ENCODE data around the gene HACD4.

HACD4 gene, protein sequence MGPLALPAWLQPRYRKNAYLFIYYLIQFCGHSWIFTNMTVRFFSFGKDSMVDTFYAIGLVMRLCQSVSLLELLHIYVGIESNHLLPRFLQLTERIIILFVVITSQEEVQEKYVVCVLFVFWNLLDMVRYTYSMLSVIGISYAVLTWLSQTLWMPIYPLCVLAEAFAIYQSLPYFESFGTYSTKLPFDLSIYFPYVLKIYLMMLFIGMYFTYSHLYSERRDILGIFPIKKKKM
- total RNA-seq, result 12.2 to 37.4 reads per million in 2 experiments

DNA sequence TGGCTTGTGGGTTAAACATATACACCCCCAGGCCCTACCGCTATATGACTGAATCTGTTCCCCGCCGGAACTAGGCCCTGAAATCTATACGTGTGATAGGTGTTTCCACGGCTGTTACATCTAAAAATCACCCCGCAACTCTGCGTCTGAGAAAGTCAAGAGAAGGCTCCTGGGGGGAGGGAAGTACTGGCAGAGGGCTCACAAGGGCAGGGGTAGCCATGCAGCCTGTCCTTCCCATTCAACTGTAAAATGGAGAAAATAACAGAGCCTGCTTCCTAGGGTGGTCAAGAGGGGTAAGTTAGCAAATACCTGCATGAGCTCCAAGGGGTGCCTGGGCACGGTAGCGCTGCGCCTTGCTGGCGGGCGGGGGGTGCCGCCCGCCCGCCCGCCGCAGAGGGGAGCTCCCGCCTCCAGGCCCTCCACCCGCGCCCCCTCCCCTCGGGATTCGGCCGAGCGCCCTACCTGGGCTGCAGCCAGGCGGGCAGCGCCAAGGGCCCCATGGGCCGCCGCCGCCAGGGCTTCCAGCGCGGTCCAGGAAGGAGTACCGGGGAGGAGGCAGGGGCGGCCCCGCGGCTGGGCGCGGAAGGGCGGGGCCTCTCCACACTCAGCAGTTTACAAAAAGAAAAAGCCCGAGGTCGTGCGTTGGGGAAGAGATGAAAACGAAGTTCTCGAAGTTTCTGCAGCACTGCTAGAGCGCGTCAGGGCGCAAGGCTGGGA lies at the start of gene HACD4:
TSS of gene HACD4 (minus strand) at position 550 of the 717 bp plus-strand sequence. CDS start at position 500, 50 bp downstream.
- peak; percentile 47 for DNase-seq (ENCODE audit: low read depth)

DNA sequence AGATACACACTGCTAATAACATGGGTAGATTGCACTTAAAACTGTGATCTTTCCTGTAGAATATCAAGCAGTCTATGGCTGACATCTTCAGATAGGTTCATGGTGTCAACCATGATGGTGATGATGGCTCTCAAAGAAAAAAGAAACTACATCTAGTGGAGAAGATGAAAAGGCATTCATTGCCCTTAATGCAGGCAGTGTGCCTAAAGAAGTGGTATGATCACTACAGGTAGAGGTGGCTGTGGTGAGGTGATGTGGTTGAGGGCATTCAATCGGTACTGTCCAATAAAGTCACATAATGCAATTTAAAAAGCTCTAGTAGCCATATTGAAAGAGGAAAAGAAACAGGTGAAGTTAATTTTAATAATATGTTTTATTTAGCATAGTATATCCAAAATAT lies 49.4 kb upstream of the HACD4 start:
- no peak for DNase-seq (ENCODE audit: low read depth)

DNA sequence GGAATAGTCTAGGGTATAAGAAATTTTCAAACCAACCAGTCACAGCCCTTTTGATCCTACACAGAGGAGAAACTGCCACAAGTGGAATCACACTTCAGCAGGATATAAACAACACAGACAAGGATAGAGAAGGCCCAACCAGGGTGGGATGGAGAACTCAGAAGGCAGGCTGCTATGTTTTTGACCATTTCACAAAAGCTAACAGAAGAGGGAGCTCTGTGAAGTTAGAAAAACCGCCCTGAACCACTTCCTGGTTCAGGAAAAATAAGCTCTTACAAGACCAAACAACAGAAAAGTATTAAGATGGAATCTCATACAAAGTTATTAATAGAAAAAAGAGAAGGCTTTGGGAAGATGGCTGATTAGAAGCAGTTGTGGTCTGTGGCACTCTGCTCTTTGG lies 47.3 kb upstream of the HACD4 start:
- DNase-seq (ENCODE audit: low read depth), result no peak

DNA sequence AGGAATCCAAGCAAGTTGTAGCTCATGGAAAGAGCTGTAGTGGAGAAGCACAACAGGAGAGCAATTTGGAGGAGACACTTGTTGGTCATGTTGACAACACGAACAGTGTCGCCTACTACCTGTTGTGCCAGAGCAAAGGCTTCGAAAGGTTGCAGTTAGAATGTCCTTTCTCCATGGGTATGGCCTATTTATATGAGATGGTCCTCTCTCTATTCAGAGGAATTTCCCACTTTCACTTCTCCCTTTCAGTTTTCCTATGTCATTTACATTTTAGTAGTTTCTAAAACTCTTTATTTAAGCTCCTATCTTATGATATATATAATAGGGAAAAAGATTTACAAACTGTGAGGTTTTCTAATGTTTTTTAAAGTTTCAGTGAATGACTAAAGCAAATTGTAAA lies 46.3 kb upstream of the HACD4 start, which contains the start of gene IFNB1:
TSS of gene IFNB1 (minus strand) at position 162 of the 400 bp plus-strand sequence. CDS start at position 89, 73 bp downstream.
- DNase-seq (ENCODE audit: low read depth), result no peak

DNA sequence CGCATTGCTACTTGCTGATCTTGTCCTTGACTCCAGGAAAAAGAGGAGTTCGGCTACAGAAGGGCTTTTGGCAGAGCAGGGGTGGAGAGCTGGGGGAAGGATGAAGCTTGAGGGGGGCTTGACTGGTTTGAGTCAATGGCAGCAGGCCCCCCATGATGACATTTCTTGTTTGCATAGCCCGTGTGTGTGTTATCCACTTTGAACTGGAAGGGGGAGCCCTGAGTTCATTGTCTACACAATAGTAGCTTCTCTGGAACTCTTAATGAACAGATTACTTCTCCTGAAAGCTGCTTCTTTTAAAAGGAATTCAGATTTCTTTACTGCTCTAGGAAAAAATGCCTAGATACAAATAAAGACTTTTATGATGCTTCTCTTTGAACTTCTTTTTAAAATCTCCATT lies 44.0 kb upstream of the HACD4 start:
- DNase-seq (ENCODE audit: low read depth), result no peak

DNA sequence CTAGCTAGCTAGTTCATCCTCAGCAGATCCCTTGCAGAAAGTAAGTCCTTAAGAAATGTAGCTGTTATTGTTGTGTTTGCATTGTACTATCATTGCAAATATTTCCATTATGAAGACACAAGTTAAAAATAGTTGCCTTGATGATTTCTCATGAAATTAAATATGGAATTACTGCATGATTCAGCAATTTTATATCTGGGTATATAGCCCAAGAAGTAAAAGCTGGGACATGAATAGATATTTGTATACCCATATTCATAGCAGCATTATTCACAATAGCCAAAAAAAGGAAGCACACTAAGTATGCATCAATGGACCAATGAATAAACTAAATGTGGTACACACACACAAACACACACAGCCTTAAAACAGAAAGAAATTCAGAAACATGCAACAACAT lies 39.5 kb upstream of the HACD4 start:
- DNase-seq (ENCODE audit: low read depth), result no peak

DNA sequence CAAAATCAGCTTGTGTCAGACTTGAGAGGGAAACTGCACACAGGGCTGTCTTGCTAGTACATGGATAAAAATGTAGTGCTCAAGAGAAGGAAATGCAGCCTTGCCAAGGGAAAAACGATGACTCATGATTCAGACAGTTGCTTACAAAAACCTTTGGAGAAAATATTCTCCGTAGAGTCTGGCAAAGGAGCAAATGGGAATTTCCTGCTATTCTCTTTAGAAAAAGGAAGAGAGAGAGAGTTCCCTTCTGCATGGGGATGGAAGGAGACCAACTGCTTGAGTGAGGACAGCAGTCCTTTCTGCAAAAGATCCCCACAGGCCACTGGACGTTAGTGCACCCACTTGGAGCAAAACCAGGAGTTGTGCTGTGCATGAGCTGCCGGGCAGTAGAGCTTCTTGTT lies 38.7 kb upstream of the HACD4 start:
- no peak for DNase-seq (ENCODE audit: low read depth)

DNA sequence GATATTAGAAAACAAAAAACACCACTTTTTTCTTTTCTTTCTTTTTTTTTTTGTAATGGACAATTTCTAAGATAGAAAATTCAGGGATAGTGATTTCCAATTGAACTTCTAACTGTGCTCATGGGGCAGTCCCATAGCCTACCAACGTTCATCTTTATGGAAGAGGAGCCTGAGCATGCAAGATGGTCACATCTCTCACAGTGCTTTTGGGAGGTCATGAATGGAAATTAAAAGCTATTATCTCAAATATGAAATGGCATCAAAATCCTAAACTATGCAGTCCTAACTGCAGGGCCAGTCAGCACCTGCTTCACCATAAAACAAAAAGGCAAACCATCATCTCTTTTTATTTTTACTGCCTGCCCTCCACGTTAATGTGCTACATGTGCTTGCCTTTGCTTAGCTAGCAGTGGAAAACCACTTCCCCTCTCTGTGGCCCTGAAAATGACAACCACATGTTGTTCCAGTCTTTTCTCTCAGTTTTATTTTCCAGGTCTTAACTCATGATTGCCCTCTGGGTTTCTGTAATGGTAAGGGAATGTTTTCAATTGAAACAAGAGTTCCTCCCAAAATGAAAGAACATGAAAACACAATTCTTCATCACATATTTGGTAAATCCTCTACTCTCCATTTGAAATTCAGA lies 29.6 kb upstream of the HACD4 start:
- DNase-seq (ENCODE audit: low read depth), result no peak

DNA sequence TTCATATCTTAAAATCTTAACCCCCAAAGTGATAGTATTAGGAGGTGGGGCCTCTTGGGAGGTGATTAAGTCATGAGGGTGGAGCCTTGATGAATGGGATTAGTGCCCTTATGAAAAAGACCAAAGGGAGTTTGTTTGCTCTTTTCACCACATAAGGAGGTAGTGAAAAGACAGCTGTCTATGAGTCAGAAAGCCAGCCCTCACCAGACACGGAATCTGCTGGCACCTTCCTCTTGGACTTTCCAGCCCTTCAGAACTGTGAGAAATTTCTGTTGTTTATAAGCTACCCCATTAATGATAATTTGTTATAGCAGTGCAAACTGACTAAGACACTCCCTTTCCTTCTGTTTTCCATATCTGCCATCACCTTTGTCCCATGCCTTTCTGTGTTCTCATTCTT lies 25.5 kb upstream of the HACD4 start:
- no peak for DNase-seq (ENCODE audit: low read depth)

DNA sequence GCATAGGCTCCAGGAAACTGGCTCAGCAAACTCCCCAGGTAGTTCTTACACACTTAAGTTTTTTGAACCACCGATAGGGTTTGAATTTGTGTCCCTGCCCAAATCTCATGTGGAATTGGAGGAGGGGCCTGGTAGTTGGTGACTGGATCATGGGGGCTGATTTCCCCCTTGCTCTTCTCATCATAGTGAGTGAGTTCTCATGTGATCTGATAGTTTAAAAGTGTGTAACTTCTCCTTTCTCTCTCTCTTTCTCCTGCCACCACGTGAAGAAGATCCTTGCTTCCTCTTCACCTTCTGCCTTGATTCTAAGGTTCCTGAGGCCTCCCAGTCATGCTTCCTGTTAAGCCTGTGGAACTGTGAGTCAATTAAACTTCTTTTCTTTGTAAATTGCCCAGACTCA lies 22.4 kb upstream of the HACD4 start:
- DNase-seq (ENCODE audit: low read depth), result no peak

DNA sequence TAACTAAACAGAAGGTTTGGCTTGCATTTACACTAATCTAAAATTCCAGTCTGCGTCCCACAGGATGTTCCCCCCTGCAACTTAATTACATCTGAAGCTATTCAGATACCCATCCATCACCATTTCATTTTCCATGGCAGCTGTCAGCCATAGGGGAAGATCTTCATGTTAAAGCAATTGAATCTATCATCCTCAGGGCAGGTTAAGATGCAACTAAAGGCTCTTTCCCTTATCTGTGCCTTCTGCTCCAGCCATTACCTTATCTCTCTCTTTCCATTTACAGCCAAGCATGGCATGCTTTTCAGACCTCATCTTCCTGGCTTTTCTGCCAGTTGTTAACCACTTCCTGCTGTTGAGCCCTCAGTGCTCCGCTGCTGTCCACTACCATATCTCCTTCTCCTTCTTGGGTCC lies 15.8 kb upstream of the HACD4 start:
- DNase-seq (ENCODE audit: low read depth), result no peak

DNA sequence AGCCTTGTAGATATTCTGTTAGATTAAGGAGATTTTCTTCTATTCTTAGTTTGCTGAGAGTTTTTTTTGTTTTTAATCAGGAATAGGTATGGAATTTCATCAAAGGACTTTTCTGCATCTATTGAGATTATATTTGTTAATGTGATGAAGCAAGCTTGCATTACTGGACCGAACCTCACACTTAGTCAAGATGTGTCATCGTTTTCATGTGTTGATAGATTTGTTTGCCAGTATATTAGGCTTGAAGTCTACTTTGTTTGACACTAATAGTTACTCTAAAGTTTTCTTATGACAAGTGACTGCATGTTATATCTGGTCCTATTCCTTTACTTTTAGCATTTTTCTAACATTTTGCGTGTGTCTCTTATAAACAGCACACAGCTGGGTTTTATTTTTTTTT lies 12.4 kb upstream of the HACD4 start:
- no peak for DNase-seq (ENCODE audit: low read depth)

DNA sequence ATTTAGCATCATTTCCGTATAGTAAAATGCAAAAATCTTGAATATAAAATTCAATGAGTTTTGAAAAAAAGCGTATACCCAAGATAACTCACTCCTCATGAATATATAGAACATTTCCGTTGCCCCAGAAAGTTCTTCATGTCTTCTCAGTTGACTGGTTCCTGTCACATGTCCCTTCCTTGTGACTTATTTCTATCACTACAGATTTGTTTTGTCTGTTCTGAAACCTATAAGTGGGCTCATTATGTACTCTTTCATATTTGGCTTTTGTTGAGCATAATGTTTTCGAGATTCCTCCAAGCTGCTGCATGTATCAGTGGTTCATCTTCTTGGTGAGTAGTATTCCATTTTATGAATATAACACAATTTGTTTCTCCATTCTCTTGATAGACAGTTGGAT lies 11.0 kb upstream of the HACD4 start:
- DNase-seq (ENCODE audit: low read depth), result no peak

DNA sequence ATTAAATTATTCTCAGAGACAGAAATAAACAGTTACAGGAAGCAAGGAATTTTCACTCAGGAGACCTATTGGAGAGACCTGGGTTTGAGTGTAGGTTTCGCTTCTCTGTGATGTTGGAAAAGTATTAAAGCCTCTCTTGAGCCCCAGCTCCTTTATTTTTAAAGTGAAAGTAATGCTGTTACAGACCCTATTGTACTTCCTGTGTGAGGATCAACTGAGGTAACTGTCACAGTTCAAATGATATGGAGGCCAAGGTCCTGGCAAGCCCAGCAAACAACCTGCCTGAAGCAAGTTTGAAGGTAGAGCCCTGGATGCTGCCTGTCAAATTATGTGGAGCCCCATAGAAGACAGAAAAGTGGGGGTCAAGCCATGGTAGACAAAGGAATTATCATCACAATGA lies 7.9 kb upstream of the HACD4 start:
- no peak for DNase-seq (ENCODE audit: low read depth)

DNA sequence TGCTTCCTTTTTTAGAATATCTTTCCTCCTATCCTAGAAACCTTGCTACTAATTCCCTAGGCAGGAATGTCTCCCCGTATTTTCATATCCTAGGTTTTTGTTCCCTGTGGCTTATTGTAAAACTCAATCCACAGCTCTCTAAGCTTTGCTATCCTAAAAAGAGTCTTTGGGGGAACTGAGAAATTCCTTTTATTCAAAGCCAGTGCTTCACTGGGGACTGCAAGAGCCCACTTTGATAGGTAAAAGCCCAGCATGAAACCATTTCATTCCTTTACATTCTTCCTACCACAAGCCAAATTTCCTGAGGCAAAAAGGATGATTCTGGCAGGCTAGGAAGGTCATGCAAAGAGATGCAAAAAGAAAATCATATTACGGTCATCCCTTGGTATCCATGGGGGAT lies 5.8 kb upstream of the HACD4 start:
- DNase-seq (ENCODE audit: low read depth), result no peak

DNA sequence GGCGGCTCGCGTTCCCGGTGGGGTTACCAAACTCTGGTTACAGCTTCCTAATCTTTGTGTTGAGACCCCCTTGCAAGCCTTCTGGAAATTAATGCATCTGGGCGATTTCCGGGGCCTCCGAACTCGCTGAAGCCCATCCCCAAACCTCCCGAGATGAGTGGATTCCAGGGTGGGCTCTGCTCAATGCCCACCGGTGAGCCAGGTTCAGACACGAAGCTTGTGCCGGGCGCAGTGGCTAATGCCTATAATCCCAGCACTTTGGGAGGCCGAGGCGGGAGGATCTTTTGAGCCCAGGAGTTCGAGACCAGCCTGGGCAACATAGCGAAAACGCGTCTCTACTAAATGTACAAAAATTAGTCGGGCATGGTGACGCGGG lies 356 bp upstream of the HACD4 start:
- no peak for DNase-seq (ENCODE audit: low read depth)

DNA sequence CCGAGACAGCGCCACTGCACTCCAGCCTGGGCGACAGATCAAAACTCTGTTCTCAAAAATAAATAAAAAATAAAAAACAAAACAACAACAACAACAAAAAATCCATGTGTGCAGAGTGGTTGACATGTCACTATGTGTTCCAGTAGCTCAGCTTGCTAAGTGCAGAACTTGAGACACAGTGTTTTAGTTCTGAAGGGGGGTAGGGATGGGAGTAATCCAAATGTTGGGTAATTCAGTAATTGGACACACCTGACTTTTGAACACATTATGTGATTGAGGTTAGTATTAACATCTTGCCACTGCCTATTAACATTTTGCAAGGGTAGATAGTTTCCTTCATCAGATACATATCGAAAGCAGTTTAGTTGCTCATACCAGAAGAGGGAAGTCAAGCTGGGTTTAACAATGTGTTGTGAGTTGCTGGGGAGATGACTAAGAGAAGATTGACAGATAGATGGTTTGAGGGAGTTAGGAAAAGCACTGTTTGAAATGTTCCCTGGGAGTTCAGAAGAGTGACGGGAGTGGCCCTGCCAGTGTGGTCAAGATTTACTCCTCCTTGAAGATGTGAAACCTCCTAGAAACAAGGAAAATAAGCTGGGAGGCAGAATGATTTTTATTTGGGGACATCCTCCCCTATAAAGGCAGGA lies 928 bp downstream of the HACD4 start:
- DNase-seq (ENCODE audit: low read depth), result no peak

DNA sequence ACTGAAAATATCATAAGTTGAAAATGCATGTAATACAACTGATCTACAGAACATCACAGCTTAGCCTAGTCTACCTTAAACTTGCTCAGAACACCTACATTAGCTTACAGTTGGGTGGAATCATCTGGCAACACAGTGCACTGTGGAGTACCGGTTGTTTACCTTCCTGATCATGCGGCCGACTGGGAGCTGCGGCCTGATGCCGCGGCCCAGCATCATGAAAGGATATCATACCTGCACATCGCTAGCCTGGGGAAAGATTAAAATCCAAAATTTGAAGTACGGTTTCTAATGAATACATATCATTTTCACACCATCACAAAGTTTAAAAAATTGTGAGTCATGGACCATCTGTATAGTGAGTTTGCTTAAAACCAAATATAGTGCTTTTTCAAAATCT lies 1.8 kb downstream of the HACD4 start:
- no peak for DNase-seq (ENCODE audit: low read depth)

DNA sequence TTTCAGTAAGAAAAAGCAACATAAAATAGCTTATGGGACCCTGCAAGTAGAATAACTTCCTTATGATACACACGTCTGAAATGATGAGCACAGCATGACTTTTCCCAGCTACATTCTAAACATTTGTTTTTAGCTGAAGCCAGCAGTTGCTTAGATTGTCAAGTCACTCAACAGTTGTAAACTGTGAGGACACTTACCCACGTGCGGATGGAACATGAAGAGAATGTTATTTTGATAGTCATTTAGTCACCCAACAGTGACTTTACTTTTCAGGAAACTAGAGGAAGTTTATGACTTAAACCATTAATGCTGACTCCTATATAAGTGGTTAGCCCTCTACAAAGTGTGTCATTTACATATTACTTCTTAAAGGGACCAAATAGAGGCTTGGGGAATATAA lies 3.0 kb downstream of the HACD4 start:
- no peak for DNase-seq (ENCODE audit: low read depth)

DNA sequence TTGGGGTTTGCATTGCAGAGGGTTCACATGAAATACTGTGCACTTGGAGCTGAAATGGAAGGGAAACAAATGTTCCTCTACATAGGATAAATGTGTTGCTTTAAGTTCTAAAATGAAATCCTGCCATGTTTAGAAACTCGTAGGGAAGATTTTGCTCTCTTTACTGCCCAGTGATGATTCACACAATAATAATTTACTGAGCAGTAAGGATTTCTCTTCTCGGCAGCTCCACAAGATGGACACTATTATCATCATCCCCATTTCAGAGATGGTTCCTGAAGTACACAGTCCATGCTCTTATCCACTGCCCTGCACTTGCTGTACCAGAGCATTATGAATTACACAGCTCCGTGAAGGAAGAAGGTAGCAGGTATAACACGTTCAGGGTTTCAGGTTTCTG lies 4.1 kb downstream of the HACD4 start:
- no peak for DNase-seq (ENCODE audit: low read depth)

DNA sequence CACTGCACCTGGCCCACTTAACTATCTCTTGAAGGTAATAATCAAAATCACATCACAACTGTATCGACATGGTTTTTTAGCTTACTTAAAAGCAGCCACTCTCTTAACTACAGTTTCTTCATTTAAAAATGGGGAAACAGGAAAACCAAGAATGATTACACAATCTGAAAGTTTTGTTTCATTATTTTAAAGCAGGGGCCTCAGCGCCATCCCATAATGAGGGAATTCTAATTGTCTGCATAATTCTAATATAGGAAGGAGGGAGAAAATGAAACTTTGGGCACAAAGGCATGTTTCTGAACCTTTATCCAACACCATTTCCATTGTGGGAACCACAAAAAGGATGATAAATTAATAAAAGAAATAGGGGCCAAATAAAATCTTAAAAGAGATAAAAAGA lies 7.6 kb downstream of the HACD4 start:
- no peak for DNase-seq (ENCODE audit: low read depth)

DNA sequence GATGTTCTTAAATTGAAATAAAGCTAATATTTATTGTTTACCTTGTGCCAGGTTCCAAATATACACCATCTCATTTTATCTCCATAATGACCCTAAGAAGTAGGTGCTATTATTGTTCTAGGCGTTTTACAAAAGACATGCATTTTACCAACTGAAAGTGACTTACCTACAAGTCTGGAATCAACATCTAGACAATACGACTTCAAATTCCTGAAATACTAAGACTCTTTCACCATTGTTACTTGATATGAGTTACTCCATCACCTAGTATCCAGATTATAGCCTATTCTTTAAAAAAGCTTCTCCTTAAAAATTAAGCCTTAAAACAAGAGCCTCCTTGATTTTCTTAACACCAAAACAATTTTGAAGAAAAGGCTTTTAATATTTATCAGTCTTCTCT lies 13.3 kb downstream of the HACD4 start:
- DNase-seq (ENCODE audit: low read depth), result no peak

Data from T follicular helper cell (primary cell).